Neutrophil (primary cell): ENCODE results near the gene ARIH2.

ENCODE experiments used
- H3K27ac ChIP-seq: fragments of 200-600 bp; sonication (generic); 2 replicates; pipeline ENCODE4 v1.5.1; 2016; ENCODE audit warnings: mild to moderate bottlenecking, moderate library complexity
- H3K27me3 ChIP-seq: fragments of 200-600 bp; sonication (generic); 2 replicates; pipeline ENCODE4 v1.6.0; 2016; ENCODE audit warnings: mild to moderate bottlenecking
- H3K36me3 ChIP-seq: fragments of 200-600 bp; sonication (generic); 2 replicates; pipeline ENCODE4 v1.5.1; 2017
- H3K4me1 ChIP-seq, 2 experiments: fragments of 200-600 bp in 1 of 2; sonication (generic) in 1 of 2; 1 replicate in 1 of 2; 2 replicates in 1 of 2; pipeline versions ENCODE4 v1.5.1 to v1.6.1; 2013 to 2016; ENCODE audit warnings: low read depth in 1 of 2, low read length in 1 of 2, mild to moderate bottlenecking in 1 of 2, moderate library complexity in 1 of 2; ENCODE audit not compliant: control insufficient read depth in 1 of 2, insufficient read depth in 1 of 2
- H3K4me3 ChIP-seq, 2 experiments: fragments of 200-600 bp in 1 of 2; sonication (generic) in 1 of 2; 1 replicate in 1 of 2; 2 replicates in 1 of 2; pipeline ENCODE4 v1.5.1; 2013 to 2016; ENCODE audit warnings: low read depth in 1 of 2, low read length in 1 of 2, mild to moderate bottlenecking in 1 of 2, moderate library complexity in 1 of 2
- H3K9me3 ChIP-seq: fragments of 200-600 bp; sonication (generic); 2 replicates; pipeline ENCODE4 v1.5.1; 2016
- TF ChIP-seq, protein P1 (sequence below): fragments of 200-600 bp; sonication (generic); IDR thresholded peaks from 2 replicates; pipeline ENCODE4 v1.5.1; 2016; ENCODE audit warnings: antibody characterized with exemption

ARIH2 gene

DNA sequence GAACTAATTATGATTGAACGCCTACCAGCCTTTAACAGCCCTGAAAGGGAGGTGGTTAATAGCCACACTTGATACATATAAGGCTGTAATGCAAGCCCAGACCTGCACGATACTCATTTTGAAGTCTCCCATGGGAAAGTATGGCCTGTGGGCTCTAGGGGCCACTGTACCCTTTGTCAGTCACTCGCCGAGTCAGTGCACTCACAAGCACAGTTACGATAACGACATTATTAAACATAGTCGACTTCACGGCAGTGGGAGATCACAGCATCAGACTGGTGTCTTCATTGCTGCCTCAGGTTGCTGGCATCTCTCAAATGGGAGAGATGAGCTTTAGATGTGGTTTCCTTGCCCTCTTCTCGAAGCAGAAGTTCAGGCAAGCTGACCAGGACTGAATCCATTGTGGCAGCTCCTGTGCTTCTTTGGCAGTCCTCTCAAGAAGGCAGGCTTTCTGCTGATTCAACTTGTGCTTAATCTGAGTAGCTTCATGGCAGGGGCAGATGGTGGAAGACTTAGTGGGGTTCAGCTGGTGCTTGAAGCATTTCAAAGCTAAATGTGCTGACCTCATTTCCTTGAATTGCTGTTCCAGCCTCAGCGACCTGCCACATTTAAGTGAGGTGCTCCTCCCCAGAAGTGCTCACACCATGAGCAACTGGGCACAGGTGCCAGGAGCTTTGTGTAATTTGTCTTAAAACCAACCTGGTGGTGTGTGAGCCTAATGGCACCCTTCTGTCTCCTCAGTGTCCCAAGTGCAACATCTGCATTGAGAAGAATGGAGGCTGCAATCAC is 55.6 kb downstream of the ARIH2 start:
- Histone ChIP-seq H3K4me1 (no peaks in the 10 kb centered on the region), H3K27ac (no peak overlapping the region), H3K27me3 (no peaks in the 10 kb centered on the region), H3K36me3 (peaks cover 94% of the 10 kb centered on the region), H3K9me3 (no peaks in the 10 kb centered on the region), H3K4me3 (no peak overlapping the region)
- TF ChIP-seq, protein P1, sequence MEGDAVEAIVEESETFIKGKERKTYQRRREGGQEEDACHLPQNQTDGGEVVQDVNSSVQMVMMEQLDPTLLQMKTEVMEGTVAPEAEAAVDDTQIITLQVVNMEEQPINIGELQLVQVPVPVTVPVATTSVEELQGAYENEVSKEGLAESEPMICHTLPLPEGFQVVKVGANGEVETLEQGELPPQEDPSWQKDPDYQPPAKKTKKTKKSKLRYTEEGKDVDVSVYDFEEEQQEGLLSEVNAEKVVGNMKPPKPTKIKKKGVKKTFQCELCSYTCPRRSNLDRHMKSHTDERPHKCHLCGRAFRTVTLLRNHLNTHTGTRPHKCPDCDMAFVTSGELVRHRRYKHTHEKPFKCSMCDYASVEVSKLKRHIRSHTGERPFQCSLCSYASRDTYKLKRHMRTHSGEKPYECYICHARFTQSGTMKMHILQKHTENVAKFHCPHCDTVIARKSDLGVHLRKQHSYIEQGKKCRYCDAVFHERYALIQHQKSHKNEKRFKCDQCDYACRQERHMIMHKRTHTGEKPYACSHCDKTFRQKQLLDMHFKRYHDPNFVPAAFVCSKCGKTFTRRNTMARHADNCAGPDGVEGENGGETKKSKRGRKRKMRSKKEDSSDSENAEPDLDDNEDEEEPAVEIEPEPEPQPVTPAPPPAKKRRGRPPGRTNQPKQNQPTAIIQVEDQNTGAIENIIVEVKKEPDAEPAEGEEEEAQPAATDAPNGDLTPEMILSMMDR = no peak

GRCh38 chr3:48979451-48979850 is 60.8 kb downstream of the ARIH2 start:
- Histone ChIP-seq H3K36me3 (peaks cover 95% of the 10 kb centered on the region), H3K27ac (no peak overlapping the region), H3K9me3 (no peaks in the 10 kb centered on the region), H3K4me3 (no peak overlapping the region), H3K4me1 (no peaks in the 10 kb centered on the region), H3K27me3 (no peaks in the 10 kb centered on the region)
- TF ChIP-seq, protein P1 = no peak

- TF ChIP-seq, protein P1 = no peak
- H3K27ac ChIP-seq = no peak overlapping the region
- peaks cover 93% of the 10 kb centered on the region for H3K36me3 ChIP-seq
- no peaks in the 10 kb centered on the region for H3K4me1 ChIP-seq
- H3K27me3 ChIP-seq = no peaks in the 10 kb centered on the region
- no peaks in the 10 kb centered on the region for H3K9me3 ChIP-seq
- no peak overlapping the region for H3K4me3 ChIP-seq
Measured at GRCh38 chr3:48980295-48980694, 61.7 kb downstream of the ARIH2 start.

DNA sequence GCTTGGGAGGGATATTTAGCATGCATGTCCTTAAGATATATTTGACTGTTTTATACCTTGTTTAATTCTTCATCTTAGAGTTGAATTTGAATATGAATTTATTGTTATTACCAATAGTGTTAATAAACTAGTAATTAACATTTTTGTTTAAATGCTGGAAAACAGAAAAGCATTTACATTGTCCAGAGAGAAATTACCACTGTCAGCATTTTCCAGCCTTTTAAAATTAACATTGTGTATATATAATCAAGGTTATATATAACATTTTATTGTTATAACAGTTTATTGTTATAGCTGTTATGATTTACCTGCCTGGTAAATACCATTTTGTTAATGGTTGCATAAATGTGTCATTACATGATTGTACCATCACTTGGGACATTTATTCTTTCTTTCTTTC is 63.4 kb downstream of the ARIH2 start:
- peaks cover 82% of the 10 kb centered on the region for H3K36me3 ChIP-seq
- H3K4me3 ChIP-seq = no peak overlapping the region
- H3K4me1 ChIP-seq = no peaks in the 10 kb centered on the region
- no peaks in the 10 kb centered on the region for H3K27me3 ChIP-seq
- TF ChIP-seq, protein P1 = no peak
- no peak overlapping the region for H3K27ac ChIP-seq
- H3K9me3 ChIP-seq = no peaks in the 10 kb centered on the region

GRCh38 chr3:48982686-48983085 is 64.0 kb downstream of the ARIH2 start:
- H3K4me3 ChIP-seq = no peak overlapping the region
- TF ChIP-seq, protein P1 = no peak
- H3K36me3 ChIP-seq = peaks cover 76% of the 10 kb centered on the region
- no peaks in the 10 kb centered on the region for H3K4me1 ChIP-seq
- H3K27ac ChIP-seq = no peak overlapping the region
- H3K27me3 ChIP-seq = no peaks in the 10 kb centered on the region
- no peaks in the 10 kb centered on the region for H3K9me3 ChIP-seq
